Measurements from ENCODE around the gene ARTN.

GRCh38 chr1:43904660-43905551 lies 28.7 kb upstream of the ARTN start:
- no peak for TF ChIP-seq ZC3H11A (IDR thresholded peaks at IDR 0.05; ENCODE audit: low read depth, low read length)
- TF ChIP-seq REST (IDR thresholded peaks at IDR 0.05; ENCODE audit: borderline replicate concordance) = no peak
- TF ChIP-seq REST (CRISPR knock-in tag; IDR thresholded peaks at IDR 0.05; ENCODE audit: low read depth) = no peak
- no peak for TF ChIP-seq TARDBP (IDR thresholded peaks at IDR 0.05)
- TF ChIP-seq RHOXF2B (CRISPR knock-in tag; conservative IDR thresholded peaks at IDR 0.05) = no peak
- no peak for TF ChIP-seq SP1 (CRISPR knock-in tag; IDR thresholded peaks at IDR 0.05)
- no peak for TF ChIP-seq E4F1 (CRISPR knock-in tag; IDR thresholded peaks at IDR 0.05; ENCODE audit: borderline replicate concordance)
- no peak for TF ChIP-seq RAD51 (IDR thresholded peaks at IDR 0.05; ENCODE audit: borderline replicate concordance, low read depth)
- TF ChIP-seq ZNF512 (tag; IDR thresholded peaks at IDR 0.05) = no peak
- no peak for TF ChIP-seq POLR2AphosphoS2 (IDR thresholded peaks at IDR 0.05; ENCODE audit: low read length)
- TF ChIP-seq CREM (IDR thresholded peaks at IDR 0.05; ENCODE audit: low read depth) = no peak

Data from K562 (cell line).